NT2/D1 (cell line): ENCODE measurements around the gene ELF1.

ENCODE experiments used
- SUZ12 ChIP-seq: IDR thresholded peaks from 2 replicates; pipeline ENCODE4 v1.6.1; 2011; ENCODE audit not compliant: insufficient read length, insufficient read depth; ENCODE audit errors: extremely low read depth
- YY1 ChIP-seq: IDR thresholded peaks from 2 replicates; pipeline ENCODE4 v1.6.1; 2011; ENCODE audit not compliant: insufficient read length, insufficient read depth

DNA sequence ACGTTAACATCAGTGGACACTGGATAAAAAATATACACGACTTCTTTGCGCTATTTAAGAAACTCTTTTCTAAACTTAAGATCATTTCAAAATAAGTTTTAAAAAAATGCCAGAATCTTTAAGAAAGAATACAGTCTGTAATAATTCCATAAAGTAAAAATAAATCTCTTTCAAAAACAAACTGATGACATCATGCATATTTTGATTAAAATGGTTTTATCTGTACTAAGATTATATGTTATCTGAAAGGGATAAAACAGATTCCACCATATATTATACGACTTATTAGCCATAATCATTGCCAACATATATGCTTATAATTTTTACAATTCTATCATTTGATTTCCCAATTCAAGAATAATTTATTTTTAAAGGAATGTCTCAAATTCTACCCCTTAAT lies 15.3 kb upstream of the ELF1 start:
- TF ChIP-seq YY1 (no peak), SUZ12 (no peak)
